Measurements from ENCODE around the gene MANEAL. TPM values are rescaled to one million over a fixed set of nuclear protein-coding genes. Genes with fewer than 3 reads are reported as not detected.
A peak's percentile ranks its signal among the peaks of the same experiment; 100 is the strongest.

Gene MANEAL
- total RNA-seq, 1 experiment from 2014 or later: 6.4 TPM

GRCh38 chr1:37763791-37764413 lies 29.7 kb upstream of the MANEAL start (continued):
- TF ChIP-seq ATF3 (CRISPR knock-in tag; conservative IDR thresholded peaks at IDR 0.05): no peak
- no peak for TF ChIP-seq MXD4 (CRISPR knock-in tag; IDR thresholded peaks at IDR 0.05; ENCODE audit: borderline replicate concordance)
- no peak for TF ChIP-seq EMX1 (CRISPR knock-in tag; IDR thresholded peaks at IDR 0.05)
- TF ChIP-seq E2F5 (CRISPR knock-in tag; IDR thresholded peaks at IDR 0.05): no peak

- H3K4me3 Mint-ChIP-seq: peak overlapping the region; percentile 78
- DNase-seq (ENCODE audit: low spot score) (peak; percentile 91), ATAC-seq (peak; percentile 62)
- CTCF ChIA-PET: interaction anchor here (1.0 to 3.7 kb wide), 7 partner anchors 9 to 277 kb away, joined by 4 to 40 read pairs (median 10); partner anchors contain the start of genes CDCA8 and MTF1
- H3K4me1 Mint-ChIP-seq: peaks cover 26% of the 10 kb centered on the region
- no peaks in the 10 kb centered on the region for H3K36me3 Mint-ChIP-seq
- no peaks in the 10 kb centered on the region for H3K9me3 Mint-ChIP-seq
- POLR2A ChIA-PET: interaction anchor here (1.2 to 1.3 kb wide), 2 partner anchors 10 to 74 kb away, joined by 3 to 6 read pairs; a partner anchor contains a TSS
- H3K27me3 Mint-ChIP-seq (ENCODE audit: low read depth): peaks cover 84% of the 10 kb centered on the region
- no peak overlapping the region for H3K27ac Mint-ChIP-seq
- TF ChIP-seq AFF4 (CRISPR knock-in tag; IDR thresholded peaks at IDR 0.05; ENCODE audit: borderline replicate concordance) (peak; percentile 92; the same call in 1 of the 2 replicates), NR2C2 (CRISPR knock-in tag; IDR thresholded peaks at IDR 0.05) (peak; percentile 87), ZNF416 (CRISPR knock-in tag; IDR thresholded peaks at IDR 0.05) (peak; percentile 87; the same call in 1 of the 2 replicates), EMX1 (CRISPR knock-in tag; IDR thresholded peaks at IDR 0.05) (no peak; the same call in 1 of the 2 replicates), ATF6 (CRISPR knock-in tag; IDR thresholded peaks at IDR 0.05) (peak; percentile 94), CTCF (IDR thresholded peaks at IDR 0.05) (no peak), ARID4B (CRISPR knock-in tag; IDR thresholded peaks at IDR 0.05; ENCODE audit: borderline replicate concordance) (peak; percentile 100), SMAD3 (CRISPR knock-in tag; IDR thresholded peaks at IDR 0.05; ENCODE audit: borderline replicate concordance) (peak; percentile 97), RORB (CRISPR knock-in tag; IDR thresholded peaks at IDR 0.05) (no peak), TEAD4 (CRISPR knock-in tag; IDR thresholded peaks at IDR 0.05) (peak; percentile 99), E2F4 (CRISPR knock-in tag; IDR thresholded peaks at IDR 0.05; ENCODE audit: borderline replicate concordance, low read depth) (peak; percentile 98), ZNF423 (CRISPR knock-in tag; IDR thresholded peaks at IDR 0.05) (no peak), CBFB (CRISPR knock-in tag; IDR thresholded peaks at IDR 0.05; ENCODE audit: low read depth) (peak; percentile 97), ZNF263 (CRISPR knock-in tag; IDR thresholded peaks at IDR 0.05; ENCODE audit: low read depth) (peak; percentile 75; the same call in 1 of the 2 replicates), ZNF121 (CRISPR knock-in tag; IDR thresholded peaks at IDR 0.05) (peak; percentile 85; the same call in 1 of the 2 replicates), CREM (CRISPR knock-in tag; IDR thresholded peaks at IDR 0.05) (peak; percentile 93)
These were observed 29.2 kb upstream of the MANEAL start for GRCh38 chr1:37764414-37764825.
